ENCODE measurements around the gene IL36RN.

- TF ChIP-seq TAF1 (conservative IDR thresholded peaks at IDR 0.05): no peak
- TF ChIP-seq CTCF (IDR thresholded peaks at IDR 0.05; ENCODE audit: low read depth, low read length, missing input control): no peak
- TF ChIP-seq RAD21 (IDR thresholded peaks at IDR 0.05): no peak
- TF ChIP-seq ATF3 (IDR thresholded peaks at IDR 0.05): no peak
- no peak for TF ChIP-seq REST (IDR thresholded peaks at IDR 0.05)
- no peak for TF ChIP-seq SP1 (IDR thresholded peaks at IDR 0.05)
- no peak for TF ChIP-seq JUND (IDR thresholded peaks at IDR 0.05)
Measured at GRCh38 chr2:113098532-113098931, 39.5 kb downstream of the IL36RN start.

Data from liver (tissue), 3 donors.